Vagina (tissue), 2 donors: ENCODE data around the gene F8. TPM values are rescaled to one million over a fixed set of nuclear protein-coding genes. Genes with fewer than 3 reads are reported as not detected.

Experiments
- DNase-seq, 2 donors: peaks; one replicate each; pipeline ENCODE4 v3.0.0-alpha.2; 2017; ENCODE audit errors: extremely low spot score in 2 of 2
- H3K27ac ChIP-seq: fragments of 200-600 bp; sonication (generic); one replicate; pipeline ENCODE4 v1.5.1; 2019
- H3K27me3 ChIP-seq: fragments of 200-600 bp; sonication (generic); one replicate; pipeline ENCODE4 v1.5.1; 2019
- H3K36me3 ChIP-seq, 2 donors: fragments of 200-600 bp; sonication (generic); one replicate each; pipeline ENCODE4 v1.5.1; 2017 to 2019
- H3K4me1 ChIP-seq: fragments of 200-600 bp; sonication (generic); one replicate; pipeline ENCODE4 v1.5.1; 2019
- H3K4me3 ChIP-seq, 2 donors: fragments of 200-600 bp; sonication (generic); 1 replicate in 1 of 2; 2 replicates in 1 of 2; pipeline ENCODE4 v1.5.1; 2016 to 2019
- H3K9me3 ChIP-seq: fragments of 200-600 bp; sonication (generic); one replicate; pipeline ENCODE4 v1.5.1; 2019
- POLR2A ChIP-seq, 2 donors: fragments of 450-650 bp; IDR thresholded peaks; one replicate each; pipeline ENCODE4 v1.6.1; 2017; ENCODE audit warnings: antibody characterized with exemption in 2 of 2, mild to moderate bottlenecking in 2 of 2, moderate library complexity in 2 of 2
- POLR2AphosphoS5 ChIP-seq, 2 donors: sonication (generic); formaldehyde crosslinking; IDR thresholded peaks; one replicate each; pipeline ENCODE4 v1.9.0; 2017; ENCODE audit warnings: antibody characterized with exemption in 2 of 2, mild to moderate bottlenecking in 2 of 2, low read depth in 1 of 2; ENCODE audit not compliant: insufficient read depth in 1 of 2
- intact Hi-C: fragments of 100-400 bp; cut with DNase I; formaldehyde crosslinking; loops from one replicate; pipeline ENCODE4 v1.15.1; 2023
- total RNA-seq: library from RNA; depleted of rRNA; stranded (reverse); fragments of >200 nt; gene quantifications from one replicate; pipeline ENCODE4 v1.2.3, GENCODE V29; 2016
- TF ChIP-seq, protein P1 (sequence below), 3 experiments: fragments of 450-650 bp in 2 of 3; fragments of 200-600 bp in 1 of 3; sonication (generic) in 1 of 3; IDR thresholded peaks; one replicate each; pipeline ENCODE4 v1.5.1; 2017 to 2019; ENCODE audit warnings: antibody characterized with exemption in 3 of 3, mild to moderate bottlenecking in 2 of 3, moderate library complexity in 2 of 3

Gene F8
- total RNA-seq, 1 donor from 2014 or later, result 5.4 TPM

DNA sequence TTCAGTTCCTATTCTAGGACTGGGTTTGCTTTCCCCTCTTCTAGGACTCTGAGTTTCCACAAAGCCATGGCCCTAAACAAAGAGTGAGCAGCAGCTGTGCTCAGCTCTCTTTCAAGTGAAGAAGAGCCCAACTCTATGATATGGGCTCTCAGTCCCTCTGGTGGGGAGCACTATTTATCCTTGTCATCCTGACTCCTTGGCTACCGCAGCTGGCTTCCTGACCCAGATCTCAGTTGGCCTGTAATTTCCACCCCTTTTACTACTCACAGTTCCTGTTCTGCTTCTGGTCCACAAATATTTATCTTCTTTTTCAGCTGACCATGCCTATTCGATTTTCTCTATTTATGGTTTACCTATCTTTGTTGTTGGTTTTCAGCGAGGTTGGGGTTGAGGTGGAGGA, 33.8 kb downstream of the F8 start:
- no peak overlapping the region for H3K4me3 ChIP-seq
- no peaks in the 10 kb centered on the region for H3K36me3 ChIP-seq
- intact Hi-C loops, result loop anchor here (10.0 kb wide), 1 partner anchor 66 kb away; no protein-coding TSS in a partner anchor
- H3K4me1 ChIP-seq, result no peaks in the 10 kb centered on the region
- DNase-seq, result no peak
- no peaks in the 10 kb centered on the region for H3K27me3 ChIP-seq
- no peak overlapping the region for H3K27ac ChIP-seq
- H3K9me3 ChIP-seq, result no peaks in the 10 kb centered on the region
- TF ChIP-seq, protein P1, sequence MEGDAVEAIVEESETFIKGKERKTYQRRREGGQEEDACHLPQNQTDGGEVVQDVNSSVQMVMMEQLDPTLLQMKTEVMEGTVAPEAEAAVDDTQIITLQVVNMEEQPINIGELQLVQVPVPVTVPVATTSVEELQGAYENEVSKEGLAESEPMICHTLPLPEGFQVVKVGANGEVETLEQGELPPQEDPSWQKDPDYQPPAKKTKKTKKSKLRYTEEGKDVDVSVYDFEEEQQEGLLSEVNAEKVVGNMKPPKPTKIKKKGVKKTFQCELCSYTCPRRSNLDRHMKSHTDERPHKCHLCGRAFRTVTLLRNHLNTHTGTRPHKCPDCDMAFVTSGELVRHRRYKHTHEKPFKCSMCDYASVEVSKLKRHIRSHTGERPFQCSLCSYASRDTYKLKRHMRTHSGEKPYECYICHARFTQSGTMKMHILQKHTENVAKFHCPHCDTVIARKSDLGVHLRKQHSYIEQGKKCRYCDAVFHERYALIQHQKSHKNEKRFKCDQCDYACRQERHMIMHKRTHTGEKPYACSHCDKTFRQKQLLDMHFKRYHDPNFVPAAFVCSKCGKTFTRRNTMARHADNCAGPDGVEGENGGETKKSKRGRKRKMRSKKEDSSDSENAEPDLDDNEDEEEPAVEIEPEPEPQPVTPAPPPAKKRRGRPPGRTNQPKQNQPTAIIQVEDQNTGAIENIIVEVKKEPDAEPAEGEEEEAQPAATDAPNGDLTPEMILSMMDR (IDR thresholded peaks at IDR 0.05), result no peak
- TF ChIP-seq POLR2AphosphoS5 (IDR thresholded peaks at IDR 0.05; ENCODE audit: insufficient read depth in 1 of 2, low read depth in 1 of 2), result no peak

DNA sequence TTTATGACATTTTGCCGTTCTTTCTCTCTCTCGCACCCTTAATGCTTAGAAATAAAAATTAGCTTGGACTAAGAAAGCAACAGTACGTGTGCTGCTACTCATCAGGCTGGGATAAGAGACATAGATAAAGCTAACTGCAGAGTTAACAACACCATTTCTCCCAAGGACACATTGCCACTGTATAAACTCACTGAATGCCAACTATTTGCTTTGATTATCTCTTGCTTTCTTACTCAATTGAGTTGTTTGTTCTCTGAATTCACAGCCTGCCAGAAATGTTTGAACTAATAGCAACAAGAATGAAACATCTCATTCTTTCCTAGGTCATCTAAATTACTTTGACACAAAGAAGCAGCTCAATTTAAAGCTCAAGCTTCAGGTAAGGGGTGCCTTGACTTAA, 34.6 kb downstream of the F8 start:
- no peak overlapping the region for H3K27ac ChIP-seq
- no peak for TF ChIP-seq POLR2A (IDR thresholded peaks at IDR 0.05)
- no peak for TF ChIP-seq POLR2AphosphoS5 (IDR thresholded peaks at IDR 0.05; ENCODE audit: insufficient read depth in 1 of 2, low read depth in 1 of 2)
- TF ChIP-seq, protein P1 (IDR thresholded peaks at IDR 0.05), result no peak
- H3K27me3 ChIP-seq, result no peaks in the 10 kb centered on the region
- intact Hi-C loops, result loop anchor here (10.0 kb wide), 1 partner anchor 67 kb away; no protein-coding TSS in a partner anchor
- no peaks in the 10 kb centered on the region for H3K4me1 ChIP-seq
- H3K36me3 ChIP-seq, result no peaks in the 10 kb centered on the region
- DNase-seq, result no peak
- H3K9me3 ChIP-seq, result no peaks in the 10 kb centered on the region
- no peak overlapping the region for H3K4me3 ChIP-seq

DNA sequence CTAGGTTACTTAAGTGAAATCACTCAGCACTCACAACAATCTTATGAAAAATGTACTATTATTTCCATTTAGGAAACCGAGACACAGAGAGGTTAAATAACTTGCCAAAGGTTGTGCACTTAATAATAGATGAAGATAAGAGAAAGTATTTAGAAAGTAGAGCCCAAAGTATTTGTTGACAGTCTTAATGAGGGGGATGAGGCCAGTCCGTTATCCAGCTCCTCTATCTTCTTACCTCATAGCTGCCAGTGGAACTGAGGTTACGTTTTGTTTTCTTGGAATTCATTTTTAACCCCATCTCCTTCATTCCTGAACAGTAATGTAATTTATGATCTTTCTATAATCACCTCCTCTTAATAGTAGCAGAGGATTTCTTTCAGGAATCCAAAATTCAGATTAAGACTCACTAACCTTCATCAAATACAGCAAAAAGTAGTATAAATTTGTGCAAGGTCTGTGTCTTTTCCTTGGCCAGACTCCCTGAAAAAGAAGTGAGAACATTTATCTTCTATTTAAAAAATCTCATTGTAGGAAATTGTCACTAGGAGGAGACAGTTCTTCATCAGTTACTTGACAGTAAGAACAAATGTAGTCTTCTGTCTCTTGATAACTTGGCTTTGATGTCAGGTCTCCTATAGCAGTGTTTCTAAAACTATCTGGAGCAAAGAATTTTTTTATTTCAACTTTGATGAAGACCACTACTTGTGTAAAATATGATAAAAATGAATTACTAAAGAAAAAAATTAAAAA, 35.5 kb downstream of the F8 start:
- Histone ChIP-seq H3K36me3 (no peaks in the 10 kb centered on the region), H3K27me3 (no peaks in the 10 kb centered on the region), H3K4me3 (no peak overlapping the region), H3K4me1 (no peaks in the 10 kb centered on the region), H3K9me3 (no peaks in the 10 kb centered on the region), H3K27ac (no peak overlapping the region)
- intact Hi-C loops, result loop anchor here (10.0 kb wide), 1 partner anchor 68 kb away; no protein-coding TSS in a partner anchor
- no peak for DNase-seq
- TF ChIP-seq POLR2AphosphoS5 (IDR thresholded peaks at IDR 0.05; ENCODE audit: insufficient read depth in 1 of 2, low read depth in 1 of 2) (no peak), POLR2A (IDR thresholded peaks at IDR 0.05) (no peak)
- TF ChIP-seq, protein P1 (IDR thresholded peaks at IDR 0.05), result no peak

DNA sequence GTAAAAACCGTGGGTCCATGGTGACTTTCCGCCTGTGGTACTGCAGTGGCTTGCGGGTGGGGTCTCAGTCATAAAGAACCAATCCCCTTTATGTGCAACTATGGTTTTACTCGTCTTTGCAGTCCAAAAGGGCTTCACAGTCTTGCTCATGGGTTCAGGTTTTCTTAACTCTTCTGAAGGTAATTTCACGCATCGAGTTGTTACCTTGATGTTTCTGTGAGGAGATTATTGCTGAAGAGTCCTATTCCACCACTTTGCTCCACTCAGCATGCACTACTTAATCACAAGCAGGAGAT, 41.5 kb downstream of the F8 start:
- intact Hi-C loops, result loop anchor here (10.0 kb wide), 1 partner anchor 74 kb away; no protein-coding TSS in a partner anchor
- Histone ChIP-seq H3K4me1 (no peaks in the 10 kb centered on the region), H3K27me3 (no peaks in the 10 kb centered on the region), H3K4me3 (peak overlapping the region; percentile 26 to 39), H3K9me3 (no peaks in the 10 kb centered on the region), H3K27ac (no peak overlapping the region), H3K36me3 (no peaks in the 10 kb centered on the region)
- DNase-seq, result no peak
- TF ChIP-seq, protein P1 (IDR thresholded peaks at IDR 0.05), result no peak
- TF ChIP-seq POLR2AphosphoS5 (IDR thresholded peaks at IDR 0.05; ENCODE audit: insufficient read depth in 1 of 2, low read depth in 1 of 2), result no peak
- TF ChIP-seq POLR2A (IDR thresholded peaks at IDR 0.05), result no peak
